Adrenal gland (tissue), 5 donors: ENCODE data around the gene COL6A6.

Experiments used
- CTCF ChIP-seq, 6 experiments: fragments of 450-650 bp in 4 of 6; fragments of 200-600 bp in 2 of 6; sonication (generic) in 1 of 6; IDR thresholded peaks; 1 replicate in 5 of 6; 2 replicates in 1 of 6; pipeline versions ENCODE4 v1.5.1 to v1.8.0; 2016 to 2021; ENCODE audit warnings: antibody characterized with exemption in 6 of 6, mild to moderate bottlenecking in 2 of 6, moderate library complexity in 1 of 6
- POLR2A ChIP-seq, 2 donors: fragments of 450-650 bp; IDR thresholded peaks; one replicate each; pipeline ENCODE4 v1.6.1; 2017; ENCODE audit warnings: antibody characterized with exemption in 2 of 2, mild to moderate bottlenecking in 2 of 2, moderate library complexity in 1 of 2
- donor health status: DM: no; HTN: no; CAD: no.

- TF ChIP-seq CTCF (IDR thresholded peaks at IDR 0.05) (no peak), POLR2A (IDR thresholded peaks at IDR 0.05) (no peak)
Observed at GRCh38 chr3:130514681-130515080, 2.3 kb upstream of the COL6A6 start.
